ENCODE data around the gene AOPEP. TPM values are rescaled to one million over a fixed set of nuclear protein-coding genes. Genes with fewer than 3 reads are reported as not detected.

The AOPEP gene
- total RNA-seq, 4 donors from 2014 or later = 126 to 216 (median 136) TPM

GRCh38 chr9:94907264-94907936 is 180.9 kb downstream of the AOPEP start:
- no peak overlapping the region for H3K4me3 ChIP-seq (replicated peaks in 1 of 3)
- no peak overlapping the region for H3K27ac ChIP-seq
- H3K4me1 ChIP-seq = peaks cover 0 to 14% of the 10 kb centered on the region in 2 donors
- TF ChIP-seq, protein P1, sequence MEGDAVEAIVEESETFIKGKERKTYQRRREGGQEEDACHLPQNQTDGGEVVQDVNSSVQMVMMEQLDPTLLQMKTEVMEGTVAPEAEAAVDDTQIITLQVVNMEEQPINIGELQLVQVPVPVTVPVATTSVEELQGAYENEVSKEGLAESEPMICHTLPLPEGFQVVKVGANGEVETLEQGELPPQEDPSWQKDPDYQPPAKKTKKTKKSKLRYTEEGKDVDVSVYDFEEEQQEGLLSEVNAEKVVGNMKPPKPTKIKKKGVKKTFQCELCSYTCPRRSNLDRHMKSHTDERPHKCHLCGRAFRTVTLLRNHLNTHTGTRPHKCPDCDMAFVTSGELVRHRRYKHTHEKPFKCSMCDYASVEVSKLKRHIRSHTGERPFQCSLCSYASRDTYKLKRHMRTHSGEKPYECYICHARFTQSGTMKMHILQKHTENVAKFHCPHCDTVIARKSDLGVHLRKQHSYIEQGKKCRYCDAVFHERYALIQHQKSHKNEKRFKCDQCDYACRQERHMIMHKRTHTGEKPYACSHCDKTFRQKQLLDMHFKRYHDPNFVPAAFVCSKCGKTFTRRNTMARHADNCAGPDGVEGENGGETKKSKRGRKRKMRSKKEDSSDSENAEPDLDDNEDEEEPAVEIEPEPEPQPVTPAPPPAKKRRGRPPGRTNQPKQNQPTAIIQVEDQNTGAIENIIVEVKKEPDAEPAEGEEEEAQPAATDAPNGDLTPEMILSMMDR (IDR thresholded peaks at IDR 0.05) = no peak
- TF ChIP-seq POLR2A (IDR thresholded peaks at IDR 0.05) = no peak
- no peaks in the 10 kb centered on the region for H3K36me3 ChIP-seq
- 54 to 66% methylated on average over 8 of the region's 8 CpGs for WGBS, 2 donors
- intact Hi-C loops (cut with DNase I) = no loop called here
- no peaks in the 10 kb centered on the region for H3K27me3 ChIP-seq
- DNase-seq = peak; percentile 33 to 62
- H3K9me3 ChIP-seq = no peaks in the 10 kb centered on the region

DNA sequence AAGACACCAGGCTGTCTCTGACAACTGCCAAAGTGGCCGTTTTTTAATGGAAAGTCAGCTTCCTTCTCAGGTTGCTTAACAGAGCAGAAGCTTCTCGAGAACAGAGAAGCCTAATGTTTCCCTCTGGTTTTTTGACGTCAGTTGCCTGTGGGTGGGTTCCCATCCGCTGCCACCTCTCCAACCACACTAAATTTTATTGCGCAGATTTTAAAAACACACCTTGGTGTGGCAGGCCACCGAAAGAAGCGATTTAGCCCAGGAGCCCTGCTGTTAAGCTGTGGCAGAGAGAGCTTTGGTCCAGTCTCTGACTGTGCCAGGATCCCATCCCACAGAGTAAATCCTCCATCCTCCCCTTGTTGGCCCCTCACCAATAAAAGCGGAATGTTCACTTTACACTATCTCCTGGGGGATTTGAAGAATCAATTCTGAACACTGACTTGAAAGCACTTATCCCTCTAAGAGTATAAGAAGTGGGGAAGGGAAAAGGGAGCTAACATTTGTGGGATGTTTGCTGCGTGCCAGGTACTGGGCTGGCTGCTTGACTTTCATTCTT is 181.6 kb downstream of the AOPEP start:
- TF ChIP-seq, protein P1 (IDR thresholded peaks at IDR 0.05) = no peak
- TF ChIP-seq POLR2A (IDR thresholded peaks at IDR 0.05) = no peak
- intact Hi-C loops (cut with DNase I) = no loop called here
- no peak for DNase-seq

GRCh38 chr9:94908583-94909249 is 182.2 kb downstream of the AOPEP start:
- WGBS, 2 donors = 82 to 85% methylated on average over 9 of the region's 9 CpGs
- intact Hi-C loops (cut with DNase I) = no loop called here

More for the DNA sequence above, 181.6 kb downstream of the AOPEP start:
- H3K36me3 ChIP-seq = no peaks in the 10 kb centered on the region
- H3K9me3 ChIP-seq = no peaks in the 10 kb centered on the region
- no peaks in the 10 kb centered on the region for H3K27me3 ChIP-seq
- H3K4me3 ChIP-seq (replicated peaks in 1 of 3) = no peak overlapping the region
- H3K4me1 ChIP-seq = peaks cover 0 to 14% of the 10 kb centered on the region in 2 donors
- no peak overlapping the region for H3K27ac ChIP-seq
- 74 to 77% methylated on average over 9 of the region's 9 CpGs for WGBS, 2 donors

GRCh38 chr9:94909250-94909894 is 182.9 kb downstream of the AOPEP start:
- H3K27ac ChIP-seq = no peak overlapping the region
- intact Hi-C loops (cut with DNase I) = no loop called here
- WGBS, 2 donors = 89 to 91% methylated on average over 12 of the region's 12 CpGs
- no peak for DNase-seq
- H3K36me3 ChIP-seq = no peaks in the 10 kb centered on the region
- TF ChIP-seq, protein P1 (IDR thresholded peaks at IDR 0.05) = no peak
- TF ChIP-seq POLR2A (IDR thresholded peaks at IDR 0.05) = no peak
- H3K4me3 ChIP-seq (replicated peaks in 1 of 3) = no peak overlapping the region
- no peaks in the 10 kb centered on the region for H3K27me3 ChIP-seq
- H3K9me3 ChIP-seq = no peaks in the 10 kb centered on the region
- H3K4me1 ChIP-seq = peaks cover 0 to 22% of the 10 kb centered on the region in 2 donors

More at GRCh38 chr9:94908583-94909249, 182.2 kb downstream of the AOPEP start:
- H3K36me3 ChIP-seq = no peaks in the 10 kb centered on the region
- DNase-seq = no peak
- peaks cover 0 to 17% of the 10 kb centered on the region in 2 donors for H3K4me1 ChIP-seq
- no peak overlapping the region for H3K4me3 ChIP-seq (replicated peaks in 1 of 3)
- H3K9me3 ChIP-seq = no peaks in the 10 kb centered on the region
- H3K27me3 ChIP-seq = no peaks in the 10 kb centered on the region
- TF ChIP-seq POLR2A (IDR thresholded peaks at IDR 0.05) = no peak
- TF ChIP-seq, protein P1 (IDR thresholded peaks at IDR 0.05) = no peak
- no peak overlapping the region for H3K27ac ChIP-seq

Data from thyroid gland (tissue), 4 donors.